ENCODE measurements around the gene ERN1. TPM values are rescaled to one million over a fixed set of nuclear protein-coding genes. Genes with fewer than 3 reads are reported as not detected.

Gene ERN1
- total and polyA plus RNA-seq, 2 of the 13 experiments (the other 11 are each of a cell fraction or from before 2014, with no cell fraction given): 6.0 to 12.7 TPM

DNA sequence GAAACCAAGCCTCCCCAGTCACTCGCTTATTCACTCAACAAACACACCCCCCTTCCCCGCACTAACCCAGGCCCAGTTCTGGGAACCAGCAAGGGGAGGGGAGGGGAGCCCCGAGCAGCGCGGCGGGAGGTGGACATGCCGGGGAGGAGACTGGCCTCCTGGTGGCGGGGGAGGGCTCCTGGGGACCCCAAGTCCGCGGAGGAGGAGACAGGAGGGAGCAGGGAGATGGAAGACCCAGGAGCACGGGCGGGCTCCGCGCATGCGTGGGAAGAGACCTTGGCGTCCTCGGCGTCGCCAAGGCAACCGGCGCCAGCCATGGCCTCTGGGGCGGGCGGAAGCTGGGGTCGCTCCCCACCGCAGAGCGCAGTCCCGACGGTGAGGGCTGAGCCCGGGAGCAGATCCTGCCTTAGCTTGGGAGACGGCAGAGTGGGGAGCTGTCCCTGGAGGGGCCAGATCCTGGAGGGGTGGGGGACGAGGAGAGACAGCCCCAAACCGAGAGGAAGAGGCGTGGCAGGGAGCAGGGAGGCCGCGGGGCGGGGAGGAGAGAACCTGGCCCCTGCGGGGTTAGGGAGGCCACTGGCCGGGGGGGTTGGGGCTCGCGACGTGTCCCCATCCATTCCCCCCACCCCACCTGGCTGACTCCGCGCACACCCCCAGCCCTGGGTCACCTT, 131.8 kb downstream of the ERN1 start, which contains the start of gene PRR29 (continued):
- TF ChIP-seq, protein P1, sequence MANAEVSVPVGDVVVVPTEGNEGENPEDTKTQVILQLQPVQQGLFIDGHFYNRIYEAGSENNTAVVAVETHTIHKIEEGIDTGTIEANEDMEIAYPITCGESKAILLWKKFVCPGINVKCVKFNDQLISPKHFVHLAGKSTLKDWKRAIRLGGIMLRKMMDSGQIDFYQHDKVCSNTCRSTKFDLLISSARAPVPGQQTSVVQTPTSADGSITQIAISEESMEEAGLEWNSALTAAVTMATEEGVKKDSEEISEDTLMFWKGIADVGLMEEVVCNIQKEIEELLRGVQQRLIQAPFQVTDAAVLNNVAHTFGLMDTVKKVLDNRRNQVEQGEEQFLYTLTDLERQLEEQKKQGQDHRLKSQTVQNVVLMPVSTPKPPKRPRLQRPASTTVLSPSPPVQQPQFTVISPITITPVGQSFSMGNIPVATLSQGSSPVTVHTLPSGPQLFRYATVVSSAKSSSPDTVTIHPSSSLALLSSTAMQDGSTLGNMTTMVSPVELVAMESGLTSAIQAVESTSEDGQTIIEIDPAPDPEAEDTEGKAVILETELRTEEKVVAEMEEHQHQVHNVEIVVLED (CRISPR knock-in tag; IDR thresholded peaks at IDR 0.05; ENCODE audit: borderline replicate concordance): 0 out of 2 replicates have a peak, but pooled peaks have one; percentile 39
- TF ChIP-seq ZNF282 (IDR thresholded peaks at IDR 0.05; ENCODE audit: partially characterized antibody): no peak
- TF ChIP-seq FOXK2 (IDR thresholded peaks at IDR 0.05): no peak
- TF ChIP-seq CCDC6 (CRISPR knock-in tag; IDR thresholded peaks at IDR 0.05): no peak
- TF ChIP-seq ZNF383 (CRISPR knock-in tag; IDR thresholded peaks at IDR 0.05; ENCODE audit: borderline replicate concordance): peak; percentile 80; the same call in 1 of the 2 replicates
- TF ChIP-seq SP1 (IDR thresholded peaks at IDR 0.05): no peak
- TF ChIP-seq SP1 (CRISPR knock-in tag; IDR thresholded peaks at IDR 0.05): peak; percentile 14; the same call in 1 of the 2 replicates
- 0 out of 2 replicates have a peak, but pooled peaks have one; percentile 31 for TF ChIP-seq ZNF333 (CRISPR knock-in tag; IDR thresholded peaks at IDR 0.05; ENCODE audit: borderline replicate concordance)
- peak; percentile 58; the same call in 1 of the 2 replicates for TF ChIP-seq NRL (CRISPR knock-in tag; IDR thresholded peaks at IDR 0.05; ENCODE audit: borderline replicate concordance)
- TF ChIP-seq ISL2 (CRISPR knock-in tag; IDR thresholded peaks at IDR 0.05): no peak
- peak; percentile 99 for TF ChIP-seq ZNF3 (CRISPR knock-in tag; IDR thresholded peaks at IDR 0.05)
- TF ChIP-seq ZMYM3 (CRISPR knock-in tag; IDR thresholded peaks at IDR 0.05): 0 out of 2 replicates have a peak, but pooled peaks have one; percentile 21
- TF ChIP-seq, protein P2, sequence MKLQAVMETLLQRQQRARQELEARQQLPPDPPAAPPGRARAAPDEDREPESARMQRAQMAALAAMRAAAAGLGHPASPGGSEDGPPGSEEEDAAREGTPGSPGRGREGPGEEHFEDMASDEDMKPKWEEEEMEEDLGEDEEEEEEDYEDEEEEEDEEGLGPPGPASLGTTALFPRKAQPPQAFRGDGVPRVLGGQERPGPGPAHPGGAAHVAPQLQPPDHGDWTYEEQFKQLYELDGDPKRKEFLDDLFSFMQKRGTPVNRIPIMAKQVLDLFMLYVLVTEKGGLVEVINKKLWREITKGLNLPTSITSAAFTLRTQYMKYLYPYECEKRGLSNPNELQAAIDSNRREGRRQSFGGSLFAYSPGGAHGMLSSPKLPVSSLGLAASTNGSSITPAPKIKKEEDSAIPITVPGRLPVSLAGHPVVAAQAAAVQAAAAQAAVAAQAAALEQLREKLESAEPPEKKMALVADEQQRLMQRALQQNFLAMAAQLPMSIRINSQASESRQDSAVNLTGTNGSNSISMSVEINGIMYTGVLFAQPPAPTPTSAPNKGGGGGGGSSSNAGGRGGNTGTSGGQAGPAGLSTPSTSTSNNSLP (IDR thresholded peaks at IDR 0.05; ENCODE audit: low read depth, low read length): 0 out of 2 replicates have a peak, but pooled peaks have one; percentile 6
- TF ChIP-seq, protein P3, sequence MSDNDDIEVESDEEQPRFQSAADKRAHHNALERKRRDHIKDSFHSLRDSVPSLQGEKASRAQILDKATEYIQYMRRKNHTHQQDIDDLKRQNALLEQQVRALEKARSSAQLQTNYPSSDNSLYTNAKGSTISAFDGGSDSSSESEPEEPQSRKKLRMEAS (IDR thresholded peaks at IDR 0.05): peak; percentile 43; the same call in 1 of the 2 replicates
- peak; percentile 77 for TF ChIP-seq ZNF501 (CRISPR knock-in tag; IDR thresholded peaks at IDR 0.05)
- TF ChIP-seq, protein P4, sequence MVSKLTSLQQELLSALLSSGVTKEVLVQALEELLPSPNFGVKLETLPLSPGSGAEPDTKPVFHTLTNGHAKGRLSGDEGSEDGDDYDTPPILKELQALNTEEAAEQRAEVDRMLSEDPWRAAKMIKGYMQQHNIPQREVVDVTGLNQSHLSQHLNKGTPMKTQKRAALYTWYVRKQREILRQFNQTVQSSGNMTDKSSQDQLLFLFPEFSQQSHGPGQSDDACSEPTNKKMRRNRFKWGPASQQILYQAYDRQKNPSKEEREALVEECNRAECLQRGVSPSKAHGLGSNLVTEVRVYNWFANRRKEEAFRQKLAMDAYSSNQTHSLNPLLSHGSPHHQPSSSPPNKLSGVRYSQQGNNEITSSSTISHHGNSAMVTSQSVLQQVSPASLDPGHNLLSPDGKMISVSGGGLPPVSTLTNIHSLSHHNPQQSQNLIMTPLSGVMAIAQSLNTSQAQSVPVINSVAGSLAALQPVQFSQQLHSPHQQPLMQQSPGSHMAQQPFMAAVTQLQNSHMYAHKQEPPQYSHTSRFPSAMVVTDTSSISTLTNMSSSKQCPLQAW (CRISPR knock-in tag; IDR thresholded peaks at IDR 0.05): peak; percentile 82
- TF ChIP-seq, protein P5, sequence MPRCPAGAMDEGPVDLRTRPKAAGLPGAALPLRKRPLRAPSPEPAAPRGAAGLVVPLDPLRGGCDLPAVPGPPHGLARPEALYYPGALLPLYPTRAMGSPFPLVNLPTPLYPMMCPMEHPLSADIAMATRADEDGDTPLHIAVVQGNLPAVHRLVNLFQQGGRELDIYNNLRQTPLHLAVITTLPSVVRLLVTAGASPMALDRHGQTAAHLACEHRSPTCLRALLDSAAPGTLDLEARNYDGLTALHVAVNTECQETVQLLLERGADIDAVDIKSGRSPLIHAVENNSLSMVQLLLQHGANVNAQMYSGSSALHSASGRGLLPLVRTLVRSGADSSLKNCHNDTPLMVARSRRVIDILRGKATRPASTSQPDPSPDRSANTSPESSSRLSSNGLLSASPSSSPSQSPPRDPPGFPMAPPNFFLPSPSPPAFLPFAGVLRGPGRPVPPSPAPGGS (CRISPR knock-in tag; IDR thresholded peaks at IDR 0.05): peak; percentile 65
- peak; percentile 77 for TF ChIP-seq YY1 (IDR thresholded peaks at IDR 0.05; ENCODE audit: insufficient read depth, insufficient replicate concordance, low read depth, low read length)
- peak; percentile 50; the same call in 1 of the 2 replicates for TF ChIP-seq THAP11 (CRISPR knock-in tag; IDR thresholded peaks at IDR 0.05)
- TF ChIP-seq ZNF768 (CRISPR knock-in tag; IDR thresholded peaks at IDR 0.05): peak; percentile 77; the same call in 1 of the 2 replicates
- peak; percentile 72 for TF ChIP-seq RBM22 (optimal IDR thresholded peaks at IDR 0.05; ENCODE audit: low read length)
- peak; percentile 66; the same call in 1 of the 2 replicates for TF ChIP-seq AHR (CRISPR knock-in tag; IDR thresholded peaks at IDR 0.05)
- TF ChIP-seq MZF1 (CRISPR knock-in tag; IDR thresholded peaks at IDR 0.05; ENCODE audit: borderline replicate concordance): no peak

All from HepG2 (cell line).